Osteocyte (in vitro differentiated cells): ENCODE results near the gene CARD6. TPM values are rescaled to one million over a fixed set of nuclear protein-coding genes. Genes with fewer than 3 reads are reported as not detected.
"Not testable (repeated sequence)": the region's sequence is repeated elsewhere in the genome, so short reads cannot be mapped to it uniquely, and the experiment has no call there.

Experiments used
- DNase-seq: peaks from one replicate; pipeline ENCODE4 v3.0.0; 2021; ENCODE audit warnings: mixed read lengths; ENCODE audit not compliant: unreplicated experiment; ENCODE audit errors: extremely low spot score
- H3K27ac Mint-ChIP-seq: one replicate; pipeline ENCODE4 v1.8.0; 2021; ENCODE audit warnings: mild to moderate bottlenecking, mixed read lengths; ENCODE audit not compliant: unreplicated experiment
- H3K27me3 Mint-ChIP-seq: one replicate; pipeline ENCODE4 v1.8.0; 2021; ENCODE audit warnings: mixed read lengths; ENCODE audit not compliant: unreplicated experiment
- H3K36me3 Mint-ChIP-seq: one replicate; pipeline ENCODE4 v1.8.0; 2021; ENCODE audit warnings: mixed read lengths; ENCODE audit not compliant: unreplicated experiment
- H3K4me1 Mint-ChIP-seq: one replicate; pipeline ENCODE4 v1.8.0; 2021; ENCODE audit warnings: mixed read lengths; ENCODE audit not compliant: unreplicated experiment
- H3K4me3 Mint-ChIP-seq: one replicate; pipeline ENCODE4 v1.8.0; 2021; ENCODE audit warnings: mild to moderate bottlenecking, moderate library complexity, mixed read lengths; ENCODE audit not compliant: unreplicated experiment
- H3K9me3 Mint-ChIP-seq: one replicate; pipeline ENCODE4 v1.8.0; 2021; ENCODE audit warnings: mixed read lengths; ENCODE audit not compliant: unreplicated experiment
- total RNA-seq: library from RNA; stranded (reverse); gene quantifications from 2 replicates; pipeline ENCODE4 v1.2.1, GENCODE V29; 2021
- TF ChIP-seq, protein P1 (sequence below): fragments of 200-600 bp; sonication (generic); IDR thresholded peaks from 2 replicates; pipeline ENCODE4 v1.5.0; 2021; ENCODE audit warnings: antibody characterized with exemption, mild to moderate bottlenecking, moderate library complexity

The CARD6 gene
- total RNA-seq, 1 donor from 2014 or later, result 1.1 TPM

DNA sequence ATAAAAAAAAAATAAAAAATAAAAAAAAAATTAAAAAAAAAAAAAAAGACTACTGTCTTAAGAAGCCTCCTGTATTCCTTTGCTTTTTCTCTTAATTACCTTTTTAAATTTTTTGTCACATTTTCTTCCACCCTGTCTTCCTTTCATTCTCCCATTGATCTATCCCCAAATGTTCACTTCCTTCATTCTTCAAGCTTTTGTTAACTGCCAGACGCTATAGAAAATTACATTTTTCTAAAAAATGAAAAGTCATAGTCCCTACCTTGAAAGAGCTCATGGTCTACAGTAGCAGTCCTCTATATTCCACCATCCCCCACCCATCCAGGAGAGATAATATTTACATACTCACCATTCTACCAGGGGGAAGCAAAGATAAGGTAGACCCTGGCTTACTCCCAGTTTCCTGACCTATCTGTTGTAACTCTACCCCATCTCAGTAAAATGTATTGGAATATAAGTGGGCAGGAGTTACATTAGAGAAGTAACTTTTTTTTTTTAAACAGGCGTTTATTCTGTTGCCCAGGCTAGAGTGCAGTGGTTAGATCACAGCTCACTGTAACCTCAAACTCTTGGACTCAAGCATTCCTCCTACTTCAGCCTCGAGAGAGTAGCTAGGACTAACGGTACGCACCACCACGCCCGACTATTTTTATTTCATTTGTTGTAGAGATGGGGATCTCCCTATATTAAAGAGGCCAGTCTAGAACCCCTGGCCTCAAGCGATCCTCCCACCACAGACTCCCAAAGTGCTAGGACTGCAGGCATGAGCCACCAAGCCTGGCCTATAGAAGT is 39.2 kb upstream of the CARD6 start:
- TF ChIP-seq, protein P1, sequence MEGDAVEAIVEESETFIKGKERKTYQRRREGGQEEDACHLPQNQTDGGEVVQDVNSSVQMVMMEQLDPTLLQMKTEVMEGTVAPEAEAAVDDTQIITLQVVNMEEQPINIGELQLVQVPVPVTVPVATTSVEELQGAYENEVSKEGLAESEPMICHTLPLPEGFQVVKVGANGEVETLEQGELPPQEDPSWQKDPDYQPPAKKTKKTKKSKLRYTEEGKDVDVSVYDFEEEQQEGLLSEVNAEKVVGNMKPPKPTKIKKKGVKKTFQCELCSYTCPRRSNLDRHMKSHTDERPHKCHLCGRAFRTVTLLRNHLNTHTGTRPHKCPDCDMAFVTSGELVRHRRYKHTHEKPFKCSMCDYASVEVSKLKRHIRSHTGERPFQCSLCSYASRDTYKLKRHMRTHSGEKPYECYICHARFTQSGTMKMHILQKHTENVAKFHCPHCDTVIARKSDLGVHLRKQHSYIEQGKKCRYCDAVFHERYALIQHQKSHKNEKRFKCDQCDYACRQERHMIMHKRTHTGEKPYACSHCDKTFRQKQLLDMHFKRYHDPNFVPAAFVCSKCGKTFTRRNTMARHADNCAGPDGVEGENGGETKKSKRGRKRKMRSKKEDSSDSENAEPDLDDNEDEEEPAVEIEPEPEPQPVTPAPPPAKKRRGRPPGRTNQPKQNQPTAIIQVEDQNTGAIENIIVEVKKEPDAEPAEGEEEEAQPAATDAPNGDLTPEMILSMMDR, result no peak
- Mint-ChIP-seq H3K4me3 (no peak overlapping the region), H3K4me1 (peaks cover 16% of the 10 kb centered on the region), H3K9me3 (no peaks in the 10 kb centered on the region), H3K27me3 (no peaks in the 10 kb centered on the region), H3K27ac (no peak overlapping the region), H3K36me3 (no peaks in the 10 kb centered on the region)
- DNase-seq, result no peak

DNA sequence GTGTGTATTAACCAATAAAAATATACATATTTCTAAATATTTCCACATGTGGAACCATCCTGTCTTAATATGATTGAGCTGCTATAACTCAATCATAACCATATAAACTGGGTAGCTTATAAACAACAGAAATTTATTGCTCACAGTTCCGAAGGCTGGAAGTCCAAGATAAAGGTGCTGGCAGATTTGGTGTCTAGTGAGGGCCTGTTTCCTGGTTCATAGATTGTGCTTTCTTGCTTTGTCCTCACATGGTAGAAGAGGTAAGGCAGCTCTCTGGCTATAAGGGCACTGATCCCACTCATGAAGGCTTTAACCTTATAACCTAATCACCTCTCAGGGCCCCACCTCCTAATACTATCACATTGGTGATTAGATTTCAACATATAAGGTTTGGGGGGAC is 29.0 kb upstream of the CARD6 start:
- Mint-ChIP-seq H3K9me3 (no peaks in the 10 kb centered on the region), H3K36me3 (no peaks in the 10 kb centered on the region), H3K27ac (no peak overlapping the region), H3K27me3 (no peaks in the 10 kb centered on the region), H3K4me3 (no peak overlapping the region), H3K4me1 (peaks cover 7% of the 10 kb centered on the region)
- TF ChIP-seq, protein P1, result no peak
- no peak for DNase-seq

DNA sequence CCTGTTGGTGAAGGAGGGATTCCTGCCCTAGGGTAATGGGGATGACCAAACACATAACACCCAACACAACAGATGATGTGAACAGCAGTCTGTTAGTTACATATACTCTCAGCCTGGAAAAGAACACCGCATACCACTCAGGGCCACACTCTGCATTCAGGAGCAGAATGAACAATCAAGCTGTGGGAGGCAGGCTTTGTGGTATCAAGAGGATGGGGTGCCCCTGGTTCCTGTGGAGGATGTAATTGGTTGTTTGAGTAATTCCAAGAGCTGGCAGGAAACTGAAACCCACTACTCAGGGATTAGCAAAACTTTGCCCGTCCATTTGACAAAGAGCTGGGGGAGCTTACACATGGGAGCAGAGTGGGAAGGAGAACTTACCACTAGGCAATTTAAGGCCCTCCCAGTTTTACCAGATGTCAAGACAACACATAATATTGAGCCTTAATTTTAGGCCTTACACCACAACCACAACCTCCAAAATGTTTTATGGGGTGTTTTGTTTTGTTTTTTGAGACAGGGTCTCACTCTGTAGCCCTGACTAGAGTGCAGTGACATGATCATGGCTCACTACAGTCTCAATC is 27.4 kb upstream of the CARD6 start:
- H3K36me3 Mint-ChIP-seq, result no peaks in the 10 kb centered on the region
- H3K4me3 Mint-ChIP-seq, result no peak overlapping the region
- H3K4me1 Mint-ChIP-seq, result peaks cover under 1% of the 10 kb centered on the region
- DNase-seq, result no peak
- H3K9me3 Mint-ChIP-seq, result no peaks in the 10 kb centered on the region
- no peaks in the 10 kb centered on the region for H3K27me3 Mint-ChIP-seq
- no peak overlapping the region for H3K27ac Mint-ChIP-seq
- TF ChIP-seq, protein P1, result no peak

DNA sequence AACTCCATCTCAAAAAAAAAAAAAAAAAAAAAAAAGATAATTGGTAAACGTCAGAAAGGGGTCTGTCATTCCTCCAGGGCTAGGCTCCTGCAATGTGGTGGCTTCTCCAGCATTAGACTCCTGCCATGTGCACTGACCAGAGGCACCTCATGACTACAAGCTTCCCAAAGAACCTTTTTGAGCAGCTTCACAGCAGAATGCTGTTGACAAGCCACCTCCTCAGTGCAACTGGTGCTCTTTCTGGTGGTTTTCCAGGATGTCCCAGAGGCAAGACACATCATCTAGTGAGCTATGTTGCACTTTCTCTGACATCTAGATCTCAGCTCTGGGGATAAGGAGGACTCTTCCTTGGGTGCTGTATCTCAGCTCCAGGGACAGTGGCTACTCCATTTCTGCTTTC is 17.7 kb upstream of the CARD6 start:
- H3K27me3 Mint-ChIP-seq, result no peaks in the 10 kb centered on the region
- peaks cover 18% of the 10 kb centered on the region for H3K36me3 Mint-ChIP-seq
- H3K27ac Mint-ChIP-seq, result peak overlapping the region; percentile 57
- TF ChIP-seq, protein P1, result no peak
- DNase-seq, result no peak
- H3K9me3 Mint-ChIP-seq, result no peaks in the 10 kb centered on the region
- H3K4me3 Mint-ChIP-seq, result no peak overlapping the region
- H3K4me1 Mint-ChIP-seq, result no peaks in the 10 kb centered on the region

DNA sequence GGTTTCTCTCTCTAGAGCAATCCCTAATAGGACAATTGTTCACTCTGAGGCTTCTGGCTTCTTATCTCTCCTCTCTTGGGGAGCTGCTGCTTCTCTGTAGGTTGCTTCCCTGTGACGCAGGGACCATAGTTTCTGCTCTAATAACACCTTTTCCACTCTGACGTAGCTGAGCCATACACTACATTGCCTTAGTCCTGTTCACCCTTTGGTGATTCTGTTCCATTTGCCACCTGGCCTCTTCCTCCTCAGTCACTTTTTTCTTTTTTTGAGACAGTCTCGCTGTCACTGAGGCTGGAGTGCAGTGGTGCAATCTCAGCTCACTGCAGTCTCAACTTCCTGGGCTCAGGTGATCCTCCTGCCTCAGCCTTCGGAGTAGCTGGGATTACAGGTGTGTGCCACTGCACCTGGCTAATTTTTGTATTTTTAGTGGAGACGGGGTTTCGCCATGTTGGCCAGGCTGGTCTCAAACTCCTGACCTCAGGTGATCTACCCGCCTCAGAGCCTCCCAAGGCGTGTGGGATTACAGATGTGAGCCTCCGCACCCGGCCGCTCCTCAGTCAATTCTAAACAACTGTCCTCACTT is 15.6 kb upstream of the CARD6 start:
- H3K4me1 Mint-ChIP-seq, H3K4me3 Mint-ChIP-seq, H3K27ac Mint-ChIP-seq, H3K9me3 Mint-ChIP-seq, DNase-seq, H3K27me3 Mint-ChIP-seq: not testable (repeated sequence)
- peaks cover 32% of the 10 kb centered on the region for H3K36me3 Mint-ChIP-seq
